ENCODE results near the gene ANXA1. TPM values are rescaled to one million over a fixed set of nuclear protein-coding genes. Genes with fewer than 3 reads are reported as not detected.

The ANXA1 gene
- total and polyA plus RNA-seq, 2 experiments from 2014 or later: 4.9 to 5.8 TPM

- no peak for DNase-seq (ENCODE audit: low spot score)
- no peaks in the 10 kb centered on the region for H3K36me3 ChIP-seq (ENCODE audit: insufficient read depth)
- Mint-ChIP-seq H3K9me3 (no peaks in the 10 kb centered on the region), H3K27ac (no peak overlapping the region), H3K4me1 (peaks cover 15% of the 10 kb centered on the region), H3K27me3 (ENCODE audit: insufficient read depth, low read depth, poor library complexity) (no peaks in the 10 kb centered on the region), H3K36me3 (ENCODE audit: low read depth) (no peaks in the 10 kb centered on the region), H3K4me3 (no peak overlapping the region)
- no peak overlapping the region for H3K4me2 ChIP-seq
- H3K4me1 ChIP-seq (ENCODE audit: insufficient read depth): peaks cover 10% of the 10 kb centered on the region
- H3K27me3 ChIP-seq (ENCODE audit: insufficient read depth): no peaks in the 10 kb centered on the region
- ATAC-seq: no peak
- no peak overlapping the region for H3K27ac ChIP-seq (ENCODE audit: low read depth)
- H3F3A ChIP-seq (replicated peaks; ENCODE audit: low read depth): no peaks in the 10 kb centered on the region
- no peak for TF ChIP-seq NANOG (IDR thresholded peaks at IDR 0.05; ENCODE audit: borderline replicate concordance)
- TF ChIP-seq CREB1 (CRISPR knock-in tag; IDR thresholded peaks at IDR 0.05; ENCODE audit: low read depth): no peak
- no peak for TF ChIP-seq ZNF462 (CRISPR knock-in tag; IDR thresholded peaks at IDR 0.05)
- no peak for TF ChIP-seq STAT1 (IDR thresholded peaks at IDR 0.05; ENCODE audit: unreplicated experiment)
- no peak for TF ChIP-seq EZH2 (IDR thresholded peaks at IDR 0.05; ENCODE audit: low read depth, unreplicated experiment)
- no peak for TF ChIP-seq ZNF331 (CRISPR knock-in tag; IDR thresholded peaks at IDR 0.05; ENCODE audit: low read depth)
- no peak for TF ChIP-seq EZH2phosphoT487 (IDR thresholded peaks at IDR 0.05; ENCODE audit: unreplicated experiment)
- no peak for TF ChIP-seq ZNF114 (CRISPR knock-in tag; IDR thresholded peaks at IDR 0.05)
- TF ChIP-seq REST (IDR thresholded peaks at IDR 0.05; ENCODE audit: unreplicated experiment): no peak
- TF ChIP-seq JUNB (IDR thresholded peaks at IDR 0.05; ENCODE audit: unreplicated experiment): no peak
- no peak for TF ChIP-seq ETS1 (IDR thresholded peaks at IDR 0.05)
- no peak for TF ChIP-seq CTCF (conservative IDR thresholded peaks at IDR 0.05; ENCODE audit: low read depth in 2 of 2)
- H3K79me2 ChIP-seq (replicated peaks; ENCODE audit: insufficient read depth): no peaks in the 10 kb centered on the region
- no peak overlapping the region for H2AFZ ChIP-seq
- no peak overlapping the region for H3K4me3 ChIP-seq
- H4K20me1 ChIP-seq (replicated peaks; ENCODE audit: insufficient read depth): no peaks in the 10 kb centered on the region
- H3K9me2 ChIP-seq (ENCODE audit: insufficient read depth): peaks cover 7% of the 10 kb centered on the region; the same call in 1 of the 2 replicates
These were observed 16.3 kb upstream of the ANXA1 start for GRCh38 chr9:73135394-73135793.
